Large intestine (tissue), 3 donors: ENCODE data around the gene TTLL7. TPM values are rescaled to one million over a fixed set of nuclear protein-coding genes. Genes with fewer than 3 reads are reported as not detected.
A peak's percentile ranks its signal among the peaks of the same experiment; 100 is the strongest.
"Not testable (repeated sequence)": the region's sequence is repeated elsewhere in the genome, so short reads cannot be mapped to it uniquely, and the experiment has no call there.

Source experiments
- DNase-seq, 2 donors: peaks; one replicate each; pipeline versions ENCODE4 v3.0.0 to v3.0.0-alpha.2; 2013
- H3K27ac ChIP-seq: one replicate; pipeline ENCODE4 v1.5.1; 2013; ENCODE audit warnings: low read length
- H3K27me3 ChIP-seq: 2 replicates; pipeline ENCODE4 v1.6.1; 2013; ENCODE audit warnings: low read length; ENCODE audit not compliant: control insufficient read depth, insufficient read depth
- H3K36me3 ChIP-seq: 2 replicates; pipeline ENCODE4 v1.6.1; 2013; ENCODE audit warnings: low read length; ENCODE audit not compliant: control insufficient read depth, insufficient read depth
- H3K4me1 ChIP-seq: one replicate; pipeline ENCODE4 v1.6.1; 2013; ENCODE audit warnings: low read length; ENCODE audit not compliant: control insufficient read depth, insufficient read depth
- H3K4me3 ChIP-seq: one replicate; pipeline ENCODE4 v1.5.1; 2013; ENCODE audit warnings: low read length
- H3K9me3 ChIP-seq: one replicate; pipeline ENCODE4 v1.6.1; 2013; ENCODE audit warnings: mild to moderate bottlenecking, low read depth, low read length, moderate library complexity; ENCODE audit not compliant: control insufficient read depth
- WGBS: methylation state at CpG from one replicate; pipeline ENCODE4 v1.1.5; 2013; ENCODE audit warnings: low lambda C conversion rate; ENCODE audit not compliant: insufficient coverage; 5-methylcytosine and 5-hydroxymethylcytosine counted together
- polyA plus RNA-seq: library from polyadenylated mRNA; unstranded; fragments of 120-200 nt; gene quantifications from one replicate; pipeline ENCODE4 v1.2.1, GENCODE V29; 2013

The TTLL7 gene
- polyA plus RNA-seq, 1 donor, result 6.3 TPM

- no peak overlapping the region for H3K4me3 ChIP-seq
- DNase-seq, result peak in 1 of 2 donors; percentile 7
- no peaks in the 10 kb centered on the region for H3K9me3 ChIP-seq
- H3K4me1 ChIP-seq, result no peaks in the 10 kb centered on the region
- H3K36me3 ChIP-seq, result no peaks in the 10 kb centered on the region
- peaks cover 47% of the 10 kb centered on the region for H3K27me3 ChIP-seq
- 100% methylated on average over 1 of the region's 1 CpG for WGBS
- H3K27ac ChIP-seq, result no peak overlapping the region
Observed at GRCh38 chr1:83996621-83997020, 2.3 kb downstream of the TTLL7 start.

- no peaks in the 10 kb centered on the region for H3K4me1 ChIP-seq
- H3K9me3 ChIP-seq, result no peaks in the 10 kb centered on the region
- H3K36me3 ChIP-seq, result no peaks in the 10 kb centered on the region
- H3K27ac ChIP-seq, result no peak overlapping the region
- no peak for DNase-seq
- 83% methylated on average over 1 of the region's 2 CpGs for WGBS
- peaks cover 44% of the 10 kb centered on the region for H3K27me3 ChIP-seq
- no peak overlapping the region for H3K4me3 ChIP-seq
Observed at GRCh38 chr1:83996191-83996590, 2.7 kb downstream of the TTLL7 start.

- H3K27me3 ChIP-seq, result peaks cover 40% of the 10 kb centered on the region
- WGBS, result no CpG with 5 or more reads among the region's 1 CpG
- H3K9me3 ChIP-seq, result no peaks in the 10 kb centered on the region
- no peak overlapping the region for H3K4me3 ChIP-seq
- H3K4me1 ChIP-seq, result no peaks in the 10 kb centered on the region
- H3K27ac ChIP-seq, result no peak overlapping the region
- no peaks in the 10 kb centered on the region for H3K36me3 ChIP-seq
- DNase-seq, result no peak
Observed at GRCh38 chr1:83995649-83996048, 3.3 kb downstream of the TTLL7 start.

GRCh38 chr1:83994111-83994510 lies 4.8 kb downstream of the TTLL7 start:
- no peak overlapping the region for H3K4me3 ChIP-seq
- H3K4me1 ChIP-seq, result no peaks in the 10 kb centered on the region
- no peak overlapping the region for H3K27ac ChIP-seq
- peaks cover 26% of the 10 kb centered on the region for H3K27me3 ChIP-seq
- DNase-seq, result no peak
- WGBS, result no CpG with 5 or more reads among the region's 1 CpG
- H3K9me3 ChIP-seq, result no peaks in the 10 kb centered on the region
- no peaks in the 10 kb centered on the region for H3K36me3 ChIP-seq

- no peak for DNase-seq
- whole genome bisulfite sequencing, result 83% methylated on average over 2 of the region's 2 CpGs
- no peak overlapping the region for H3K27ac ChIP-seq
- H3K36me3 ChIP-seq, result no peaks in the 10 kb centered on the region
- peaks cover 12% of the 10 kb centered on the region for H3K27me3 ChIP-seq
- no peak overlapping the region for H3K4me3 ChIP-seq
- no peaks in the 10 kb centered on the region for H3K9me3 ChIP-seq
- H3K4me1 ChIP-seq, result no peaks in the 10 kb centered on the region
Observed at GRCh38 chr1:83990734-83991133, 8.2 kb downstream of the TTLL7 start.

- Histone ChIP-seq H3K4me3 (no peak overlapping the region), H3K36me3 (no peaks in the 10 kb centered on the region), H3K27me3 (no peaks in the 10 kb centered on the region), H3K27ac (no peak overlapping the region), H3K4me1 (no peaks in the 10 kb centered on the region), H3K9me3 (no peaks in the 10 kb centered on the region)
- WGBS, result no CpG with 5 or more reads among the region's 3 CpGs
- peak in 1 of 2 donors; percentile 17 for DNase-seq
Observed at GRCh38 chr1:83985048-83985447, 13.9 kb downstream of the TTLL7 start.

GRCh38 chr1:83983918-83984317 lies 15.0 kb downstream of the TTLL7 start:
- H3K4me1 ChIP-seq, H3K9me3 ChIP-seq, DNase-seq, H3K27ac ChIP-seq, H3K4me3 ChIP-seq, H3K27me3 ChIP-seq, H3K36me3 ChIP-seq: not testable (repeated sequence)
- no CpG with 5 or more reads among the region's 1 CpG for WGBS

- no peaks in the 10 kb centered on the region for H3K27me3 ChIP-seq
- H3K27ac ChIP-seq, result no peak overlapping the region
- no CpG with 5 or more reads among the region's 1 CpG for WGBS
- no peaks in the 10 kb centered on the region for H3K9me3 ChIP-seq
- no peak overlapping the region for H3K4me3 ChIP-seq
- H3K36me3 ChIP-seq, result no peaks in the 10 kb centered on the region
- H3K4me1 ChIP-seq, result no peaks in the 10 kb centered on the region
- DNase-seq, result no peak
Observed at GRCh38 chr1:83978056-83978455, 20.9 kb downstream of the TTLL7 start.

- H3K27ac ChIP-seq, result no peak overlapping the region
- no peak overlapping the region for H3K4me3 ChIP-seq
- H3K36me3 ChIP-seq, result no peaks in the 10 kb centered on the region
- H3K9me3 ChIP-seq, result no peaks in the 10 kb centered on the region
- H3K4me1 ChIP-seq, result no peaks in the 10 kb centered on the region
- DNase-seq, result no peak
- 93% methylated on average over 2 of the region's 4 CpGs for WGBS
- no peaks in the 10 kb centered on the region for H3K27me3 ChIP-seq
Observed at GRCh38 chr1:83976920-83977319, 22.0 kb downstream of the TTLL7 start.

GRCh38 chr1:83970802-83971201 lies 28.1 kb downstream of the TTLL7 start:
- H3K4me1 ChIP-seq, result no peaks in the 10 kb centered on the region
- H3K36me3 ChIP-seq, result no peaks in the 10 kb centered on the region
- no peaks in the 10 kb centered on the region for H3K27me3 ChIP-seq
- no peak overlapping the region for H3K4me3 ChIP-seq
- no peak overlapping the region for H3K27ac ChIP-seq
- WGBS, result no CpG with 5 or more reads among the region's 1 CpG
- no peak for DNase-seq
- H3K9me3 ChIP-seq, result no peaks in the 10 kb centered on the region

- no peaks in the 10 kb centered on the region for H3K27me3 ChIP-seq
- H3K4me3 ChIP-seq, result no peak overlapping the region
- no peaks in the 10 kb centered on the region for H3K36me3 ChIP-seq
- no peaks in the 10 kb centered on the region for H3K4me1 ChIP-seq
- H3K9me3 ChIP-seq, result no peaks in the 10 kb centered on the region
- no peak for DNase-seq
- no peak overlapping the region for H3K27ac ChIP-seq
Observed at GRCh38 chr1:83970114-83970513, 28.8 kb downstream of the TTLL7 start.
